GM12864 (cell line): ENCODE measurements around the gene VASH1.

Source experiments
- DNase-seq: peaks from one replicate; pipeline ENCODE4 v3.0.0-alpha.2; 2011; ENCODE audit warnings: low read depth
- H3K4me3 ChIP-seq: 2 replicates; pipeline ENCODE4 v1.5.1; 2011; ENCODE audit warnings: mild to moderate bottlenecking, low read depth, low read length, control low read depth
- CTCF ChIP-seq: IDR thresholded peaks from 2 replicates; pipeline ENCODE4 v1.5.1; 2011; ENCODE audit warnings: low read depth, mild to moderate bottlenecking, moderate library complexity, low read length, control low read depth, inconsistent platforms; ENCODE audit errors: missing control alignments

Gene VASH1

DNA sequence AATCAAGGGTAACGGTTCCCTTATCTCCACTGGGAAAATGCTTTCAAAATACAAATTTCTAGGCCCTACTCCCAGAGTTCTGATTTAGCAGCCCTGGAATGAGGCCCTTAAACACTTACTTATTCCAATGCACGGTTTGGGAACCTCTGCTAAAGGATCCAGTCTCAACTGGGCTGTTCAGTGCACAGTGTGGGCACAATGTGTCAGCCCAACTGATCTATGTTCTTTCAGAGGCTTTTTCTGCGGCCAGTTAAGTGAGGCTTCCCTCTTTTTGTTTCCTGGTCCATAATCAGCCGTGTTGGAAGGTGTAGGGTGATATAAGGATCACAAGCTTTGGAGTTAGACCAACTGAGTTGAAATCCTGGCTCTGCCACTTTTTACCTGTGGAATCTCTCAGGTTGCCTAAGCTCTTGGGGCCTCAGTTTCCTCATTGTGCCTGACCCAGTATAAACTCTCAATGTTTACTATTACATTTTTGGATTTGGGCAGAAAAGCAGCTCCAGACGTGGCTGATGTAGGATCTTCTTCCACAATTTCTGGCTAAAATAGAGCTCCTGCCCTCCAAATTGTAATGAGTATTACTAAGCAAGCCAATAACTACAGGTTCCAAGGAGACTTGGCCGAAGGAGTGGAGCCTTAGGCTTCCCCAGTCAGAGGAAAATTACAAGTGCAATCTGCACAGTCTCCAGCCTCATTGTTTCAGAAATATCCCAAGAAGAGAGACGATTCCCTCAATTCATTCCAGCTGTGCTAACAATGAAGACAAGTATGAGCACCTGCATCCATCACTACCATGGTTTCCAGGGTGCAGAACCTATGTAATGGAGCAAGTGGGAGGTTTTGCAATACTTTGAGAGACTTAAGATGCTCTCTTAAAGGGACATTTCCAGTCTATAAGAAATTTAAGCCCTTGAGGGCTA lies 53.7 kb downstream of the VASH1 start:
- DNase-seq: no peak
- TF ChIP-seq CTCF: no peak
- no peak overlapping the region for H3K4me3 ChIP-seq

GRCh38 chr14:76820700-76821099 lies 59.4 kb downstream of the VASH1 start:
- no peak overlapping the region for H3K4me3 ChIP-seq
- DNase-seq: no peak
- no peak for TF ChIP-seq CTCF

DNA sequence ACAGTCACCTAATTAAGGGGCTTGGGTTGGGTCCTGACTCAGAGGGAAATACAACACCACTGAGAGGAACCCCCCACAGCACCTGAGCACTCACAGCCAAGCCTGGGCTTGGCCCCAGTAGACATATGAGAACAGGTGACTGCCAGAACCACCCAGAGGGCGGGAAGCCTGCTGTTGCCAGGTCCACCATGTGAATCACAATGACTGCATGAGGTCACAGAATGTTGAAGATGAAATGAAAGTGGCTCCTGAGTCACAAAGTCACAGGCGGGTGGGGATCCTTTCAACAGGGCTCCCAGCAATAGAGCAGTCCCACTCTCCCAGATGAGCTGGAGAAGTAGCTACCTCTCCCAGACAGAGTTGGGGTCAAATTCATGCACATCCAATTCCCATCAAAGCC lies 64.9 kb downstream of the VASH1 start, which contains the start of gene LRRC74A:
LRRC74A (plus strand) TSS at position 287 of the 400 bp plus-strand sequence. CDS start 290 bp downstream, outside the sequence.
- DNase-seq: no peak
- no peak within 1 kb of the TSS for H3K4me3 ChIP-seq
- no peak for TF ChIP-seq CTCF

GRCh38 chr14:76827696-76828296 lies 66.5 kb downstream of the VASH1 start:
- no peak for DNase-seq
- H3K4me3 ChIP-seq: no peak overlapping the region
- no peak for TF ChIP-seq CTCF

DNA sequence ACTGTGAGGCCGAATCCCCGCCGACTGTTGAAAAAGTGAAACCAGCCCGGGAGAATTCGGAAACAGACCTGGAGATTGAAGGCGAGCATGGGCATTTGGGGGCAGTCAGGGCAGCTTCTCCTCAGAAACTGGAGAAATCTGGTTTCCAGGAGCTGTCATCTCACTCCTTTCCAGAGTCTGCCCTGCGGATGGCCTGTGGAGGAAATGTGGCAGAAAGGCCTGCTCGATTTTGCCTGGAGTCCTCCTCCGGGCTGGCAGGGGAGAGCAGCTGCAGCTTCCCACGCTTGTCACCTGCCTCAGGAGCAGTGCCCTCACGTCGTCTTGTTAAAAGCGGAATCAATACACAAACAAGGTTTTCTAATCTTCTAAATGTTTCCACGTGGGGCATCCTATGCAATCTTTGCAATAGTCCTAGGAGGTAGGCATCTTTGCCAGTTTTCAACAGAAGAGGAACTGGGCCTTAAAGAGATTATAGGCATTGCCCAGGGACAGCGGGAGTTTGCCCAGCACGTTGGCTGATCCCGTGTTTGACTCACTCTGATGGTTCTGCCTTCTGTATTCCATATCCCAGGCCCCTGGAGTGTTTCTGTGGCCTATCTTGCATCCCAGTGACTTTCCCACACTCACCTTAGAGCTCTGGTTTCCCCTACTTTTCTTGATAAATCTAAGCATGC lies 67.2 kb downstream of the VASH1 start:
- TF ChIP-seq CTCF: no peak
- no peak overlapping the region for H3K4me3 ChIP-seq
- no peak for DNase-seq

DNA sequence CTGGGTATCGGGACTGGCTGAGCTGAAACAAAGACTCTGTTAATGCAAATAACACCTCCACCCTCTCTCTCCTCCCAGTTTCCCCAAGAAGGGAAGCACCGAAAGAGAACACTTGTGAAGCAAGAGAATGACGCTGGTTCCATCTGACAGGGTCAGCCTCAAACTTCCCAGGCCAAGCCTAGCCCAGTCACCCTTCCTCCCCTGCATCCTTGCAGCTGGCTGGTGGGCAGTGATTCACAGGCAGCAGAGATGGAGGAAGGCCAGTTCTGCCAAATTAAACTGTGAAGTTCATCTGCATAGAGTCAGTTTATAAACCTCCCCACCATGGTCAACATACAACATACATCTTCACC lies 67.7 kb downstream of the VASH1 start:
- no peak overlapping the region for H3K4me3 ChIP-seq
- no peak for TF ChIP-seq CTCF

More for the DNA sequence above, 67.7 kb downstream of the VASH1 start:
- DNase-seq: no peak
